ENCODE data around the gene C2. TPM values are rescaled to one million over a fixed set of nuclear protein-coding genes. Genes with fewer than 3 reads are reported as not detected.
A peak's percentile ranks its signal among the peaks of the same experiment; 100 is the strongest.
"Not testable (repeated sequence)": the region's sequence is repeated elsewhere in the genome, so short reads cannot be mapped to it uniquely, and the experiment has no call there.

C2 gene
- polyA plus RNA-seq, 6 donors from 2014 or later, result 0.31 TPM; not detected in 5

- peak; percentile 60 to 64 for ATAC-seq (ENCODE audit: low read depth in 2 of 2)
- H3K27me3 Mint-ChIP-seq, result peaks cover 0 to 7% (median 6%) of the 10 kb centered on the region in 3 donors
- no peaks in the 10 kb centered on the region for H3K36me3 Mint-ChIP-seq
- H3K9me3 Mint-ChIP-seq, result no peaks in the 10 kb centered on the region
- H3K27ac Mint-ChIP-seq, result peak within 1 kb of the TSS; percentile 50 to 98 (median 91)
- H3K4me3 Mint-ChIP-seq, result peak within 1 kb of the TSS; percentile 72 to 99 (median 92)
- peak; percentile 86 for DNase-seq
- peaks cover 25 to 34% (median 33%) of the 10 kb centered on the region in 3 donors for H3K4me1 Mint-ChIP-seq
Observed at GRCh38 chr6:31901953-31902643, 25.4 kb upstream of the C2 start, which contains the start of gene ZBTB12. TSS of gene ZBTB12 (minus strand) at chr6:31902086. CDS start at chr6:31901305, 781 bp downstream.

GRCh38 chr6:31903957-31904356, 23.6 kb upstream of the C2 start:
- no peaks in the 10 kb centered on the region for H3K9me3 Mint-ChIP-seq
- no peak overlapping the region for H3K27ac Mint-ChIP-seq
- H3K4me1 Mint-ChIP-seq, result peaks cover 16 to 23% (median 21%) of the 10 kb centered on the region in 3 donors
- H3K27me3 Mint-ChIP-seq, result peaks cover 0 to 7% (median 6%) of the 10 kb centered on the region in 3 donors
- H3K36me3 Mint-ChIP-seq, result no peaks in the 10 kb centered on the region
- DNase-seq (no peak), ATAC-seq (ENCODE audit: low read depth in 2 of 2) (no peak)
- H3K4me3 Mint-ChIP-seq, result peak overlapping the region in 1 of 8 donors; percentile 39

- no peak overlapping the region for H3K27ac Mint-ChIP-seq
- peaks cover 9 to 13% (median 12%) of the 10 kb centered on the region in 3 donors for H3K4me1 Mint-ChIP-seq
- ATAC-seq (ENCODE audit: low read depth in 2 of 2) (no peak), DNase-seq (no peak)
- peak overlapping the region in 1 of 8 donors; percentile 25 for H3K4me3 Mint-ChIP-seq
- peaks cover 0 to 7% (median 6%) of the 10 kb centered on the region in 3 donors for H3K27me3 Mint-ChIP-seq
- H3K9me3 Mint-ChIP-seq, result no peaks in the 10 kb centered on the region
- H3K36me3 Mint-ChIP-seq, result no peaks in the 10 kb centered on the region
Observed at GRCh38 chr6:31905041-31905440, 22.5 kb upstream of the C2 start.

GRCh38 chr6:31906122-31906521, 21.4 kb upstream of the C2 start:
- Mint-ChIP-seq H3K36me3 (no peaks in the 10 kb centered on the region), H3K9me3 (no peaks in the 10 kb centered on the region), H3K4me1 (peaks cover 9 to 12% (median 12%) of the 10 kb centered on the region in 3 donors), H3K4me3 (peak overlapping the region in 1 of 8 donors; percentile 61), H3K27me3 (peaks cover 0 to 7% (median 6%) of the 10 kb centered on the region in 3 donors), H3K27ac (no peak overlapping the region)
- DNase-seq (no peak), ATAC-seq (ENCODE audit: low read depth in 2 of 2) (no peak)

GRCh38 chr6:31906727-31907126, 20.8 kb upstream of the C2 start:
- not testable (repeated sequence) for ATAC-seq (ENCODE audit: low read depth in 2 of 2); DNase-seq; H3K27ac Mint-ChIP-seq; H3K9me3 Mint-ChIP-seq; H3K36me3 Mint-ChIP-seq; H3K27me3 Mint-ChIP-seq
- Mint-ChIP-seq H3K4me1 (peaks cover 9 to 12% (median 12%) of the 10 kb centered on the region in 3 donors), H3K4me3 (peak overlapping the region in 1 of 8 donors; percentile 61)

GRCh38 chr6:31907158-31907813, 20.2 kb upstream of the C2 start:
- no peak overlapping the region for H3K27ac Mint-ChIP-seq
- H3K9me3 Mint-ChIP-seq, result no peaks in the 10 kb centered on the region
- peaks cover 0 to 11% (median 6%) of the 10 kb centered on the region in 3 donors for H3K27me3 Mint-ChIP-seq
- DNase-seq (no peak), ATAC-seq (ENCODE audit: low read depth in 2 of 2) (no peak)
- H3K36me3 Mint-ChIP-seq, result no peaks in the 10 kb centered on the region
- peaks cover 10 to 12% (median 11%) of the 10 kb centered on the region in 3 donors for H3K4me1 Mint-ChIP-seq
- H3K4me3 Mint-ChIP-seq, result no peak overlapping the region

GRCh38 chr6:31908255-31908654, 19.3 kb upstream of the C2 start:
- H3K9me3 Mint-ChIP-seq; DNase-seq; H3K36me3 Mint-ChIP-seq; H3K27ac Mint-ChIP-seq; H3K4me1 Mint-ChIP-seq; ATAC-seq (ENCODE audit: low read depth in 2 of 2): not testable (repeated sequence)
- Mint-ChIP-seq H3K27me3 (peaks cover 0 to 15% (median 6%) of the 10 kb centered on the region in 3 donors), H3K4me3 (peak overlapping the region in 1 of 8 donors; percentile 23)

GRCh38 chr6:31908791-31909190, 18.7 kb upstream of the C2 start:
- H3K27ac Mint-ChIP-seq, result peak overlapping the region in 1 of 6 donors; percentile 44
- no peak for ATAC-seq (ENCODE audit: low read depth in 2 of 2)
- H3K27me3 Mint-ChIP-seq, result peaks cover 0 to 15% (median 6%) of the 10 kb centered on the region in 3 donors
- H3K9me3 Mint-ChIP-seq, result no peaks in the 10 kb centered on the region
- DNase-seq, result no peak
- peak overlapping the region in 1 of 8 donors; percentile 23 for H3K4me3 Mint-ChIP-seq
- H3K4me1 Mint-ChIP-seq, result peaks cover 0 to 3% (median 0%) of the 10 kb centered on the region in 3 donors
- no peaks in the 10 kb centered on the region for H3K36me3 Mint-ChIP-seq

GRCh38 chr6:31909298-31909697, 18.2 kb upstream of the C2 start:
- DNase-seq; H3K4me1 Mint-ChIP-seq; H3K4me3 Mint-ChIP-seq; H3K27ac Mint-ChIP-seq; H3K9me3 Mint-ChIP-seq; ATAC-seq (ENCODE audit: low read depth in 2 of 2); H3K36me3 Mint-ChIP-seq: not testable (repeated sequence)
- H3K27me3 Mint-ChIP-seq, result peaks cover 0 to 15% (median 6%) of the 10 kb centered on the region in 3 donors

GRCh38 chr6:31911826-31912585, 15.5 kb upstream of the C2 start:
- DNase-seq (no peak), ATAC-seq (ENCODE audit: low read depth in 2 of 2) (no peak)
- Mint-ChIP-seq H3K27ac (peak overlapping the region in 1 of 6 donors; percentile 89), H3K36me3 (no peaks in the 10 kb centered on the region), H3K9me3 (no peaks in the 10 kb centered on the region), H3K4me1 (peaks cover 0 to 7% (median 0%) of the 10 kb centered on the region in 3 donors), H3K4me3 (no peak overlapping the region), H3K27me3 (peaks cover 0 to 18% (median 0%) of the 10 kb centered on the region in 3 donors)

GRCh38 chr6:31915351-31915750, 12.2 kb upstream of the C2 start:
- Mint-ChIP-seq H3K4me3 (no peak overlapping the region), H3K27me3 (peaks cover 0 to 18% (median 0%) of the 10 kb centered on the region in 3 donors), H3K27ac (peak overlapping the region in 1 of 6 donors; percentile 53), H3K9me3 (no peaks in the 10 kb centered on the region), H3K4me1 (peaks cover 0 to 7% (median 0%) of the 10 kb centered on the region in 3 donors), H3K36me3 (no peaks in the 10 kb centered on the region)
- DNase-seq (no peak), ATAC-seq (ENCODE audit: low read depth in 2 of 2) (no peak)

- Mint-ChIP-seq H3K27ac (no peak overlapping the region), H3K9me3 (no peaks in the 10 kb centered on the region), H3K4me3 (peak overlapping the region in 1 of 8 donors; percentile 53), H3K27me3 (peaks cover 0 to 18% (median 0%) of the 10 kb centered on the region in 3 donors), H3K4me1 (peaks cover 0 to 7% (median 0%) of the 10 kb centered on the region in 3 donors), H3K36me3 (no peaks in the 10 kb centered on the region)
- DNase-seq (no peak), ATAC-seq (ENCODE audit: low read depth in 2 of 2) (no peak)
Observed at GRCh38 chr6:31915756-31916155, 11.8 kb upstream of the C2 start.

GRCh38 chr6:31918069-31918720, 9.3 kb upstream of the C2 start:
- Mint-ChIP-seq H3K4me3 (no peak overlapping the region), H3K9me3 (no peaks in the 10 kb centered on the region), H3K27ac (no peak overlapping the region), H3K36me3 (no peaks in the 10 kb centered on the region), H3K27me3 (peaks cover 0 to 10% (median 0%) of the 10 kb centered on the region in 3 donors), H3K4me1 (peaks cover 0 to 4% (median 2%) of the 10 kb centered on the region in 3 donors)
- DNase-seq (no peak), ATAC-seq (ENCODE audit: low read depth in 2 of 2) (no peak)

Data from naive B cell (primary cell).